Activated naive CD8-positive, alpha-beta T cell treated with anti-CD3 and anti-CD28 coated beads, Interleukin-2, amount 50 U/mL, for 16 hours (primary cell): ENCODE results near the gene ENGASE.

Experiments
- DNase-seq: peaks from one replicate; pipeline ENCODE4 v3.0.0-alpha.2; 2020; ENCODE audit warnings: low read depth, low spot score

The ENGASE gene

GRCh38 chr17:79113699-79114457 lies 39.3 kb downstream of the ENGASE start:
- no peak for DNase-seq

- no peak for DNase-seq
These were observed 40.1 kb downstream of the ENGASE start for GRCh38 chr17:79114458-79115301.

DNA sequence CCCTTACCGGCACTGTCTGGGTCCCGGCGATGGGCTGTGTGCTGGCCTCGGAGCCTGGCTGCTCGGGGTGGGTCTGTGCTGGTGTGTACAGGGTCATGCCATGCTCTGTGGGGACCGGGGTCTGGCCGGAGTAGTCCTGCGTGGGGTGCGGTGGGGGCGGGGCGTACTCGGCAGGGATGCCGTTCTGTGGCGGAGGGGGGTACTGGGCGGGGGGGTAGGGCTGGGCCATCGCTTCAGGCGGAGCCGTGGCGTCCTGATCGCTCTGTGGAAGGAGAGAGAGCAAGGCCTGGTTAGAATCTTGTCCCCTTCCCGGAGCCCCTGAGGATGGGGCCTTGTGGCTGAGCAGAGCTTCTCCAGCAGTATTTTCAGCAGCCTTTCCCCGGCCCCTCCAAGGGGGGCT lies 40.9 kb downstream of the ENGASE start:
- DNase-seq = no peak

GRCh38 chr17:79116575-79117368 lies 42.1 kb downstream of the ENGASE start:
- DNase-seq = no peak

GRCh38 chr17:79117905-79118487 lies 43.4 kb downstream of the ENGASE start:
- DNase-seq = no peak

DNA sequence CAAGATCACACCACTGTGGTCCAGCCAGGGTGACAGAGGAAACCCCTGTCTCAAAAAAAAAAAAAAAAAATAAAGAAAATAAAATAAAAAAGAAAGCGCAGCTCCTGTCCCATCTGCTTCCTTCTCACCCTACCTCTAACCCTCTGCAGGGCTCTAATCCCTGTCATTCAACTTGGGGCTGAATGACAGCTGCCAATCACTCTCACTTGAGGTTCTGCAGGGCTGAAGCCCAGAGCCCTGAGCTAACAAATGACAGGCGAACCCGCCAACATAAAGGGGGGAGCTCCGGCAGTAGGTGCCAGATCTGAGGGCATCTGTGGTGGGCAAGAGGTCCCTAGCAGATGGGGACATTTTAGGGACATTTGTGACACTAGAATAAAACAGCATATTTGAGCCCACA lies 44.3 kb downstream of the ENGASE start:
- DNase-seq = no peak

GRCh38 chr17:79120259-79120658 lies 45.6 kb downstream of the ENGASE start:
- DNase-seq = no peak

GRCh38 chr17:79123988-79124387 lies 49.4 kb downstream of the ENGASE start:
- DNase-seq = no peak

GRCh38 chr17:79124513-79125209 lies 50.0 kb downstream of the ENGASE start:
- no peak for DNase-seq

DNA sequence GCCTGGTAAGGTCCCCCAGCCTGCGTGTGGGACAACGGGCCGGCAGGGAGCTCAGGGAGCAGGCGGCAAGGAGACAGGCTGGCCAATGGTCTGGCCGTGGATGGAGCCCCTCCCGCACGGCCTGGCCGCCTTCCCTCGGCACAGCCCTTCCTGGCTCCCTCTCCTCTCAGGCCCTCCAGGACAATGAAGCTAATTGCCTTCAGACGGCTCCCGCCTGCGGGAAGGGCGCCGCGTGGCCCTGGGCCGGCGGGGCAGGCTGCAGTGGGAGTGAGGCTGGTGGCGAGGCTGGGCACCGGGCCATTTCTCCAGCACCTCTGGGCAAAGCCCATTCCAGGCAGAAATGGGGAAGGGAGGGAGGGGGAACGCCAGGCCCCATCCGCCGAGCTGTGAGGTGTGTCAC lies 50.9 kb downstream of the ENGASE start:
- no peak for DNase-seq

DNA sequence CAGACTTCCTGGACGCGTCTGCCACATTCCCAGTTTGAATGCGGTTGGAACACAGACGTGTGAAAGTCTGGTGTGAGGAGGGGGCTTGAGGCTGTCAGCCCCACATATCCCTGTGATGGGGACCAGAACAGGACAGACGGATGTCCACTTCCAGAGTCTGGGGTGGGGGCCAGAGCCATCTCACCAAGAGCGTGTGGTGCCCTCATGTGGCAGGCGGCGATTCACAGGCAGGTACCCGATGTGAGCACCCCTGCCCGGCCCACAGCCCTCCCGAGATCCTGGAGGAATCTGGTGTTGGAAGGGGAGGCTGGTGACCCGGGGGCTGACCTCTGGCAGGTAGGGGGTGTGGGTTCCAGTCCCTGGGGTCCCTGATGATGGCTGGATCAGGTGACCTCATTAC lies 51.5 kb downstream of the ENGASE start:
- DNase-seq = no peak

GRCh38 chr17:79127534-79128135 lies 53.0 kb downstream of the ENGASE start:
- no peak for DNase-seq

DNA sequence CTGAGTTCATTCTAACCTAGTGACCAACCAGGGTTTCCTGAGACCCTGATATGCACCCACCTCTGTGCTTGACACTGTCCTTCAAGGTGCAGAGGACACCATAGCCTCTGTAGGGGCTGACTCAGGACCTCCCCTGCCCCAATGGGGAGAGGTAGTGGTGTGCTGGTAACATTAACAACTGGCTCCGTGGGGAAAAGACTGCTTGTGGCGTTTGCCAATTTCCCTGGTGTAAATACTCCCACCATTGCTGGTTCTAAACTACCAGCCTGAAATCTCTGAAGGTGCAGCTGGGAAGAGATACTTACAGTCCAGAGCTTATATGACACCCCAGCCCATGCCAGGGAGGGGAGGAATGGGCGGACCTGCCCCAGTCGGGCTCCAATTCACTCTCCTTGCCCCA lies 54.9 kb downstream of the ENGASE start:
- DNase-seq = no peak

DNA sequence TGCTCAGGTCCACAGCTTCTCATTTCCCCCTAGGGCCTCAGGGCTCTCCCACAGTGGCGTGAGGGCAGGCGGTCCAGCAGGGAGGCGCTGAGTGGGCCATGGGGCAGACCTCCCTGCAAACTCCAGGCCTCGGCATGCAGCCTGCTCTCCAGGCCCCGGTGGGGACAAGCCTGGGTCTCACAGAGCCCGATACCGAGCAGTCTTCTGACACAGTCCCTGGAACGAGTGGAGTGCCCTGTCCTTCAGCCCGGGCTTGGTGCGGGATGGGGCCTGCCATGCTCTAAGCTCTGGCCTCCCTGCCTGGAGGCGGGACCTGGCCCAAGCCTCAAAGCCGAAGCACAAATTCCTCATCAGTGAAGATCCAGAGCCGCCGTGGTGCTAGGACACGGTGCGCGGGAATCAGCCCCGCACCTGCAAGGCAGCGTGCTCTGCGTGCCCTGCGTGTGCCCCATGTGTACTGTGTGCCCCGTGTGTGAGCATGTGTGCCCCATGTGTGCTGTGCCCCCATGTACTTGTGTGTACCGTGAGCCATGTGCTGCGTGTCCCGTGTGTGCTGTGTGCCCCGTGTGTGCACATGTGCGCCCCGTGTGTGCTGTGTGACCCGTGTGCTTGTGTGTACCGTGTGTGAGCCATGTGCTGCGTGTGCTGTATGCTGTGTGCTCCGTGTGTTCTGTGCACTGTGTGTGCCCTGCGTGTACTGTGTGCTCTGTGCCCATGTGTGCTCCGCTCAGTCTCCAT lies 56.1 kb downstream of the ENGASE start:
- DNase-seq = no peak

DNA sequence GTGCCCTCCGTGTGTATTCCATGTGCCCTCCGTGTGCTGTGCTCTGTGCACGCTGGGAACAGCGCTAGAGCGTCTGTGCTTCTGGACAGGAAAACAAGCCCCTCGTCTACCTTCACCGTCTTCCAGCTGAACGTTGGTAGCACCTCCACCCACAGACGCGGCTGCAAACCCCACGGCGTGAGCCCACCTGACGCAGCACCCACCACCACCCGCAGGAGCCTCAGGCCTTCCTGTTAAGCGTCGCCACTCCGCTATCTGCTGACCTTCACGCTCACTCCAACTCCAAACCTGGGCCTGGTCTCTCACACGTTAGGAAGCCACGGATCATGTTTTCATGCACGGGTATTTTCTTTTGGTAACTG lies 56.6 kb downstream of the ENGASE start:
- DNase-seq = no peak

GRCh38 chr17:79131701-79132100 lies 57.1 kb downstream of the ENGASE start:
- no peak for DNase-seq

GRCh38 chr17:79132271-79133064 lies 57.8 kb downstream of the ENGASE start:
- DNase-seq = no peak

DNA sequence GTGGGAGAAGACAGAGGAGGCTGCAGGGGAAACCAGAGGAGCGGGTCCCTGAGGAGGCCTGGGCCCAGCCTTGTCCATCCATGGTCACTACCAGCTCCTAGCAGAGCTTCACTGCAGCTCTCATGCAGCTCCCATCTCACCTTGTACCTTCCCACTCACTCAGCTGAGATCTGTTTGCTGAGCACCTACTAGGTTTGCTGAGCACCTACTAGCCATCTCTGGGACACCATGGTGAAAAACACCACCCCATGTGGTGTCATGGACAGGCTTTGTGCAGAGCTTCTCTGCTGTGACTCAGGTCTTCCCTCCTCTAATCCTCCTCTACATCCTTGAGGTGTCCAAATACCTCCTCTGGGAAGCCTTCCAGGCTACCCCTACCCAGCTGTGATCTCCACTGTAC lies 58.6 kb downstream of the ENGASE start:
- DNase-seq = no peak

GRCh38 chr17:79133985-79134384 lies 59.4 kb downstream of the ENGASE start:
- DNase-seq = no peak
